ENCODE results near the gene CEP128.

CEP128 gene

GRCh38 chr14:80523518-80524117 lies 417.9 kb downstream of the CEP128 start:
- DNase-seq = no peak

GRCh38 chr14:80522936-80523335 lies 418.6 kb downstream of the CEP128 start:
- DNase-seq = no peak

- no peak for DNase-seq
These were observed 419.1 kb downstream of the CEP128 start for GRCh38 chr14:80522411-80522810.

DNA sequence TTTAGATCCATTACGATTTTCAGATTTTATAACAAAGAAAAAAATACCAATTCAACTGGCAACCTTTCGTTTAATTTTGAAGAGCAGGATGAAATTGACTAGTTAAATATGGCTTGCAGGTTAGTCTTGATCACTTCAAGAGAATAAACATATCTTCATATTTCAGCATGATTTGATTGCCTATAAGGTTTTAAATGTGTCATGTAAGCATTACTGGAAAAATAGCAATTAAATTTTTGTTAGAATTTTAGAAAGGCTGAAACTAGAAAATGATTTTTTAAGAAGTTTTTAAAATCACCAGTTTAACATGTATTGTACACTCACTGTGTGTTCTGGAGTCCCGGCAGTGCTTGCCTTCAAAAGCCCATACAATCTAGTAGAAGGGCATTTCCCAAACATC lies 420.1 kb downstream of the CEP128 start:
- no peak for DNase-seq

DNA sequence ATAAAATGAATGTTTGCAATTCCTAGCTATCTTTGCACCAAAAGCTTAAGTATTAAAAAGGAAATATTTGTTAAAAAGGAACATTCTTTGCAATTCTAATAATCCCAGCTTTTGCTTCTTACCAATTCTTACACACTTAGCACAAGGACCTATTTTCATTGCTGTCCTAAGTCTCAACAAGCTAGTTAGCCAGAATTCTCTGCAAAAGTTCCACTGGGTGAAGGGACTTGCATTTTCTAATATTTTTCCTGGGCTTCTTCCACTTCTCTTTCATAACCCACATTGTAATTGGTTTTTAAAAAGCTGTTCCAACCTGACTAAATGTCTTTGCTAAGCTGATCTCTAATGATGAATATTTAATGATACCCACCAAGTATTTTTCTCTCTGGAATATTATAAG lies 422.5 kb downstream of the CEP128 start:
- no peak for DNase-seq

DNA sequence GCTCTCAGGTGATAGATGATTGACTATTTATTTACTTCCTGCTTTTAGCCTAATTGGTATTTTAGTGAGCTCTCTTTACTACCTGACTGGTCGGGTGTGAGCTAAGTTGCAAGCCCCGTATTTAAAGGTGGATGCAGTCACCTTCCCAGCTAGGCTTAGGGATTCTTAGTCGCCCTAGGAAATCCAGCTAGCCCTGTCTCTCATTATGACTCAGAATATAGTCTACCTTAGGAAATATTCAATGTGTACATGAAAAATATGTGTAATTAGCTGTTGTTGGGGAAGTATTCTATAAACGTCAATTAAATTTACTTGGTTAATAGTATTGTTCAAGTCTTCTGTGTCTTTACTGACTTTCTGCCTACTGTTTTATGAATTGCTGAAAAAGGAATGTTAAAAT lies 423.4 kb downstream of the CEP128 start:
- no peak for DNase-seq

GRCh38 chr14:80507292-80507869 lies 434.2 kb downstream of the CEP128 start:
- no peak for DNase-seq

- no peak for DNase-seq
These were observed 436.8 kb downstream of the CEP128 start for GRCh38 chr14:80504781-80505180.

GRCh38 chr14:80498533-80498932 lies 443.0 kb downstream of the CEP128 start:
- DNase-seq = no peak

DNA sequence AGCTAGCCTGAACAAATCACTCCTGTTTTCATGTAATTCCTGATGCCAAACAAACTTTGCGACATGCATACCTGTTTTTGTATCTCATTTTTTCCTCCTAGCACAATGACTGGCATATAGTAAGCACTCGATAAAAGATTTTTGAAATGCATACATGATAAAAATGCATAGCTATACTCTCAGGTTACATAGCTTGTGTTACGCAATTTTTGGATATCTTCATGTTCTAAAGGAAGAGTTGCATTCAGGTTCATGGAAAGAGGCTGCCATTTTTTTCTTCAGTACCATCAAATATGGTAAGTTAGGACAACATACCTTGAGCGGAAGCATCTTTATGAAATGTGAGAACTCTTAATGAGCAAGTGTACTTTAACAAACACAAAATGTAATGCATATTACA lies 445.4 kb downstream of the CEP128 start:
- DNase-seq = no peak

- DNase-seq = no peak
These were observed 446.8 kb downstream of the CEP128 start for GRCh38 chr14:80494769-80495168.

- DNase-seq = no peak
These were observed 447.9 kb downstream of the CEP128 start for GRCh38 chr14:80493620-80494019.

- DNase-seq = no peak
These were observed 449.9 kb downstream of the CEP128 start for GRCh38 chr14:80491650-80492049.

DNA sequence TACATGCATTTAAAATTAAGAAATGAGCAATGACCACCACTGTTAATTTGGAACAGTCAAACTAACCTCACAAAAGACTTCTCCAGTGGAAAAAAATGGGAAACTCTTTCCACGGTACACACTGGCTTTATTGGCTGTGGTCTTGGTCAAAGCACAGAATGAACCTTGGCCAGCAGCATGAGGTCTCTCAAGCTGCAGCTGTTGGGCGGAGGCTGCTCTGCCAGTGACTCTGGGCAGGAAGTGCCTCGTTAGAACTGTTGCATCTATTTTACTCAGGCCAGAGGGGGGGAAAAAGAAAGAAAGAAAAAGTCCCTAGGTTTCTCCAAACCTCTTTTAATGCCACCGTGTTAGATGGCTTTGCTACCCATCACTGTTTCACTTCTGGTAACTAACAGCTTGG lies 450.4 kb downstream of the CEP128 start:
- no peak for DNase-seq

GRCh38 chr14:80489513-80489912 lies 452.0 kb downstream of the CEP128 start:
- DNase-seq = no peak

- no peak for DNase-seq
These were observed 455.8 kb downstream of the CEP128 start for GRCh38 chr14:80485764-80486163.

- DNase-seq = no peak
These were observed 458.2 kb downstream of the CEP128 start for GRCh38 chr14:80483331-80483730.

- DNase-seq = no peak
These were observed 464.0 kb downstream of the CEP128 start for GRCh38 chr14:80477388-80478160.

- no peak for DNase-seq
These were observed 466.5 kb downstream of the CEP128 start for GRCh38 chr14:80475074-80475473.

- DNase-seq = no peak
These were observed 473.0 kb downstream of the CEP128 start for GRCh38 chr14:80468331-80469122.

- no peak for DNase-seq
These were observed 475.9 kb downstream of the CEP128 start for GRCh38 chr14:80465546-80466220.

DNA sequence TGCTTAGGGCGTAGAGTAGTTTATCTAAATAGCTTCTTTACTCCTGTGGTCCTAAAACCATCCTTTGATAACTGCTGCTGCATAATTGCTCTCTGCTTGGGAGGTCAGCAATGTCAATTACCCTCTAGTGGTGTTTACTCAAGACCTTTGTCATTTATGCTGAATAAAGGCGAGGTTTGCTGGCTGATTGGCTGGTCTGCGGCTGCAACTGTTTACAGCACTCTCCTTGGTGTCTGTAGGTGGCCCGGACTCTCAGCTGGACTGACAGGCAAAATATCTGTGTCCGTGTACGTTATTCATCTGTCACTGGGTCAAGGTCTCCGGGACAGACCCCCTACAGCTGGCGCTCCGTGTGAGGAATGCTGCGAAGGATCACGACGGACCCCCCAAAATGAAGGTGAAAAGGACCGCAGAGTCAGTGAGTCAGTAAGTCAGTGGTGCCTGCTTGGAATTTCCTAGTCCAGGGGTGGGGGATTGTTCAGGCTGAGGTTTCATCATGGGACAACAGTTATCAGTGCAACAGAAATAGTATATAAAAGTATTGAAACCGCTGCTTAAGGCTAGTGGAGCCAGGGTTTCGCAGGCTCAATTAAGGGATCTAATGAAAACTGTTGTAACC lies 476.9 kb downstream of the CEP128 start:
- DNase-seq = no peak

DNA sequence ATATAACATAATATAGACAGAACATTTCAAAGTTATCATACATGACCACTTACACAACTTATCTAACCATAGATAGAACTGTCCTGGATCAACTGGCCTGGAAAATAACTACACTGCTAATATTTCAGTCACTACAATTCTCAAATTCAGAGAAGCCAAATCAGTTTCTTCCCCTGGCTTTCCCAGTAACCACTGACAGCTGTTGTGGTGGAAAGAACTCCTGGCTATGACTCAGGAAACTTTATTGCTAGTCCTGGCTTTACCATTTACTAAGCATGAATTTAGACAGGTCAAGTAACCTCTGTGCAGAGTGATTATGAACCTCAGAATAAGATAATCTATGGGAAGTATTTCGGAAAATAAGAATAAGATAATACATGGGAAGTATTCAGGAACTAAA lies 485.3 kb downstream of the CEP128 start:
- DNase-seq = no peak

Measured in NCI-H1694 treated with DMSO at 0.1 percent for 48 hours (cell line).